ENCODE measurements around the gene CNGA2.

DNA sequence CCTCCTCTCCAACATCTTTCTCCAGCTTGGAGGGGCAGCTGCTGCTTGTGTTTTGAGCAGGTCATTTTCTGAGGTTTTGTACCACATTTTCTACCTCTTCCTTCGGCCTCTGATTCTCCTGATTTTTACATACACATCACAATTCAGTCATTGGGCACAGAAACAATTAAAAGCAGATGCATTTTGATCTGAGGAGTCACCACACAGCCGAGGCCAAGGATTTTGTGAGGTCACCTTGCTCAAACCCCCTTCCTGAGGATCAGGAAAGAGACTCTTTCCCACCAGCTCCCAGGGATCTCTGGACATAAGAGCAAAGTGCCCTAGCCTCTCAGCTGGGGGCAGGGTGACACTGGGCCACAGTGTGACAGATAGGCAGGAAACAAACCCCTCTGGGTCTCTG, 24.1 kb upstream of the CNGA2 start:
- TF ChIP-seq CEBPB (IDR thresholded peaks at IDR 0.05; ENCODE audit: low read depth), result no peak
- TF ChIP-seq, protein P1, sequence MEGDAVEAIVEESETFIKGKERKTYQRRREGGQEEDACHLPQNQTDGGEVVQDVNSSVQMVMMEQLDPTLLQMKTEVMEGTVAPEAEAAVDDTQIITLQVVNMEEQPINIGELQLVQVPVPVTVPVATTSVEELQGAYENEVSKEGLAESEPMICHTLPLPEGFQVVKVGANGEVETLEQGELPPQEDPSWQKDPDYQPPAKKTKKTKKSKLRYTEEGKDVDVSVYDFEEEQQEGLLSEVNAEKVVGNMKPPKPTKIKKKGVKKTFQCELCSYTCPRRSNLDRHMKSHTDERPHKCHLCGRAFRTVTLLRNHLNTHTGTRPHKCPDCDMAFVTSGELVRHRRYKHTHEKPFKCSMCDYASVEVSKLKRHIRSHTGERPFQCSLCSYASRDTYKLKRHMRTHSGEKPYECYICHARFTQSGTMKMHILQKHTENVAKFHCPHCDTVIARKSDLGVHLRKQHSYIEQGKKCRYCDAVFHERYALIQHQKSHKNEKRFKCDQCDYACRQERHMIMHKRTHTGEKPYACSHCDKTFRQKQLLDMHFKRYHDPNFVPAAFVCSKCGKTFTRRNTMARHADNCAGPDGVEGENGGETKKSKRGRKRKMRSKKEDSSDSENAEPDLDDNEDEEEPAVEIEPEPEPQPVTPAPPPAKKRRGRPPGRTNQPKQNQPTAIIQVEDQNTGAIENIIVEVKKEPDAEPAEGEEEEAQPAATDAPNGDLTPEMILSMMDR (IDR thresholded peaks at IDR 0.05 in 2 of 3, conservative IDR thresholded peaks at IDR 0.05 in 1 of 3; ENCODE audit: borderline replicate concordance in 1 of 3, insufficient read depth in 1 of 3, low read depth in 2 of 3, low read length in 2 of 3), result no peak
- TF ChIP-seq RAD21 (IDR thresholded peaks at IDR 0.05; ENCODE audit: low read depth), result no peak
